Endothelial cell of umbilical vein (primary cell): ENCODE measurements around the gene WASL. TPM values are rescaled to one million over a fixed set of nuclear protein-coding genes. Genes with fewer than 3 reads are reported as not detected.

Experiments used
- BruUV-seq: library from RNA; stranded (reverse); fragments of 400-500 nt; replicated peaks from 2 replicates; lab custom pipeline; 2021; lab: Mats Ljungman, UMichigan
- CTCF ChIA-PET: fragments of 300-600, 350-600 bp; sonication (Branson Sonifier 250); formaldehyde crosslinking; loops from one replicate; lab custom pipeline; 2021; ENCODE audit warnings: antibody characterized with exemption, inconsistent platforms; lab: Charles Lee
- POLR2A ChIA-PET: fragments of 300-600, 350-600 bp; sonication (Branson Sonifier 250); formaldehyde crosslinking; loops from one replicate; lab custom pipeline; 2021; ENCODE audit warnings: antibody characterized with exemption, inconsistent platforms; lab: Charles Lee
- DNase-seq: peaks from one replicate; pipeline ENCODE4 v3.0.0-alpha.2; 2011; ENCODE audit warnings: low read depth, low spot score
- FAIRE-seq: peaks from 2 replicates; lab custom pipeline; 2011; peaks lifted over from hg19 to GRCh38; lab: Jason Lieb, UNC
- H2AFZ ChIP-seq: 2 replicates; pipeline ENCODE4 v1.6.0; 2012; ENCODE audit warnings: low read depth, low read length, control low read depth, inconsistent platforms
- H3K27ac ChIP-seq: 2 replicates; pipeline ENCODE4 v1.5.1; 2011; ENCODE audit warnings: low read depth, mild to moderate bottlenecking, control low read depth, low read length, moderate library complexity; ENCODE audit not compliant: insufficient read depth
- H3K27me3 ChIP-seq, 2 experiments: 2 replicates each; pipeline versions ENCODE4 v1.6.0 to v1.6.1; 2011; ENCODE audit warnings: low read length in 2 of 2, mixed read lengths in 1 of 2; ENCODE audit not compliant: control insufficient read depth in 2 of 2, insufficient read depth in 2 of 2
- H3K36me3 ChIP-seq, 2 experiments: 2 replicates in 1 of 2; 3 replicates in 1 of 2; pipeline ENCODE4 v1.5.1; 2011; ENCODE audit warnings: low read length in 2 of 2, mild to moderate bottlenecking in 1 of 2, moderate library complexity in 1 of 2; ENCODE audit not compliant: control insufficient read depth in 2 of 2, insufficient read depth in 2 of 2; ENCODE audit errors: extremely low read depth in 1 of 2
- H3K4me1 ChIP-seq: 3 replicates; pipeline ENCODE4 v1.5.1; 2011; ENCODE audit warnings: mild to moderate bottlenecking, low read length; ENCODE audit not compliant: control insufficient read depth, insufficient read depth; ENCODE audit errors: extremely low read depth
- H3K4me2 ChIP-seq: 2 replicates; pipeline ENCODE4 v1.6.1; 2011; ENCODE audit warnings: low read length, control low read depth, mixed read lengths; ENCODE audit not compliant: insufficient read depth
- H3K4me3 ChIP-seq, 3 experiments: fragments of 200-600 bp in 1 of 3; sonication (generic), shearing (Covaris generic) in 1 of 3; replicated peaks in 1 of 3; 2 replicates each; pipeline ENCODE4 v1.5.1; 2011 to 2016; ENCODE audit warnings: control low read depth in 3 of 3, low read length in 3 of 3, mild to moderate bottlenecking in 2 of 3, inconsistent platforms in 1 of 3, low read depth in 1 of 3, moderate library complexity in 1 of 3; ENCODE audit not compliant: insufficient read depth in 1 of 3
- H3K79me2 ChIP-seq: 2 replicates; pipeline ENCODE4 v1.6.0; 2012; ENCODE audit warnings: low read length, inconsistent platforms; ENCODE audit not compliant: control insufficient read depth, insufficient read depth
- H3K9ac ChIP-seq: replicated peaks from 2 replicates; pipeline ENCODE3; 2011; ENCODE audit warnings: low read length, control low read depth; ENCODE audit not compliant: insufficient read depth; ENCODE audit errors: extremely low read depth
- H3K9me1 ChIP-seq: replicated peaks from 3 replicates; pipeline ENCODE4 v1.6.0; 2011; ENCODE audit warnings: mild to moderate bottlenecking, low read length; ENCODE audit not compliant: control insufficient read depth, insufficient read depth; ENCODE audit errors: extremely low read depth
- H3K9me3 ChIP-seq: replicated peaks from 2 replicates; pipeline ENCODE4 v1.5.1; 2012; ENCODE audit warnings: low read length, inconsistent platforms; ENCODE audit not compliant: control insufficient read depth, insufficient read depth
- H4K20me1 ChIP-seq: replicated peaks from 2 replicates; pipeline ENCODE3; 2011; ENCODE audit warnings: mild to moderate bottlenecking, low read length; ENCODE audit not compliant: control insufficient read depth, insufficient read depth; ENCODE audit errors: extremely low read depth
- CTCF ChIP-seq, 2 donors: IDR thresholded peaks; 1 replicate in 1 of 2; 2 replicates in 1 of 2; pipeline ENCODE4 v1.5.1; 2011; ENCODE audit warnings: low read length in 2 of 2, mild to moderate bottlenecking in 2 of 2, moderate library complexity in 2 of 2, control low read depth in 1 of 2, inconsistent platforms in 1 of 2, low read depth in 1 of 2; ENCODE audit not compliant: insufficient read depth in 1 of 2; ENCODE audit errors: extremely low read depth in 1 of 2
- EZH2 ChIP-seq: IDR thresholded peaks from 2 replicates; pipeline ENCODE4 v1.6.1; 2012; ENCODE audit warnings: borderline replicate concordance, low read depth, mild to moderate bottlenecking, moderate library complexity, low read length, inconsistent platforms; ENCODE audit not compliant: severe bottlenecking
- FOS ChIP-seq: IDR thresholded peaks from 2 replicates; pipeline ENCODE4 v1.6.1; 2011; ENCODE audit warnings: mild to moderate bottlenecking, low read length, moderate library complexity, borderline replicate concordance; ENCODE audit not compliant: insufficient read depth
- GATA2 ChIP-seq: IDR thresholded peaks from 2 replicates; pipeline ENCODE4 v1.7.0; 2011; ENCODE audit warnings: low read depth, mild to moderate bottlenecking, moderate library complexity, mixed read lengths, low read length; ENCODE audit not compliant: insufficient read length, insufficient read depth
- JUN ChIP-seq: IDR thresholded peaks from 2 replicates; pipeline ENCODE4 v1.6.1; 2011; ENCODE audit warnings: borderline replicate concordance, low read depth; ENCODE audit not compliant: insufficient read length, insufficient read depth
- MAX ChIP-seq: IDR thresholded peaks from 2 replicates; pipeline ENCODE4 v1.6.1; 2011; ENCODE audit not compliant: insufficient read depth, insufficient read length
- MYC ChIP-seq: IDR thresholded peaks from one replicate; pipeline ENCODE4 v1.6.1; 2011; ENCODE audit warnings: mild to moderate bottlenecking, low read depth, low read length
- POLR2A ChIP-seq: IDR thresholded peaks from 2 replicates; pipeline ENCODE4 v1.6.1; 2012; ENCODE audit warnings: low read depth, mild to moderate bottlenecking, control low read depth, low read length
- POLR2AphosphoS5 ChIP-seq: IDR thresholded peaks from 2 replicates; pipeline ENCODE4 v1.6.1; 2012; ENCODE audit warnings: low read depth, mild to moderate bottlenecking, control low read depth, low read length, moderate library complexity; ENCODE audit not compliant: insufficient read depth
- dilution Hi-C: fragments of 300-500 bp; cut with MboI; formaldehyde crosslinking; loops from one replicate; pipeline ENCODE4 v1.15.0; 2019; ENCODE audit warnings: low sequenced_read_pairs; ENCODE audit not compliant: extremely low pct_ligation_motif_present
- intact Hi-C: fragments of 100-400 bp; cut with micrococcal nuclease; formaldehyde crosslinking; loops from one replicate; pipeline ENCODE4 v1.10.0; 2022
- polyA plus RNA-seq, 4 experiments: library from polyadenylated mRNA; depleted of rRNA in 3 of 4; stranded (reverse) in 3 of 4; unstranded in 1 of 4; fragments of >200 nt; gene quantifications; 2 replicates each; pipeline versions ENCODE4 v1.2.1 to v1.2.3, GENCODE V29; 2011 to 2012; ENCODE audit warnings: missing spikeins in 1 of 4
- total RNA-seq: library from RNA; stranded (reverse); gene quantifications from 2 replicates; pipeline ENCODE4 v1.2.3, GENCODE V29; 2021

WASL gene
- total and polyA plus RNA-seq, 2 donors (not counting 3 experiments of a cell fraction or from before 2014, with no cell fraction given), result 5.2 to 24.0 TPM

DNA sequence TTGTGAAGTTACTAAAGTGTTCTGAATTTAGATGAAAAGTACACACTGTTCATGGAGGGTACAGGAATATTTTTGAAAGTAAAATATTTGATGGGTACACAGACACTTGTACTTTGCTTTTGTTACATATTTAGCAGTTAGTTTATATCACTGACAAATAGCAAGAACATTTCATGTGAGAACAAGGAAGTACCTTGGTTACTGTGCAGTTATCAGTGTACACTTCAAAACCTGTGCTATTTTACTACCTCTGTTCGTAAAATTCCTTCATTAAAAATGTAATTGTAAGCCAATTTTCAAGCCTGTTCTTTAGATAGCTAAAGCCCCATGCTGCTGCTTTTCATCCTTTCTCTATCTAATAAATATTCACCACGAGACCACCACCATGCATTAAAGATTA lies 39.8 kb upstream of the WASL start:
- Histone ChIP-seq H3K9ac (no peak overlapping the region), H3K36me3 (no peaks in the 10 kb centered on the region), H3K4me3 (no peak overlapping the region), H3K27me3 (no peaks in the 10 kb centered on the region), H3K9me1 (no peaks in the 10 kb centered on the region), H3K27ac (no peak overlapping the region), H2AFZ (no peak overlapping the region), H3K4me1 (no peaks in the 10 kb centered on the region), H3K9me3 (no peaks in the 10 kb centered on the region), H3K4me2 (no peak overlapping the region), H4K20me1 (no peaks in the 10 kb centered on the region), H3K79me2 (no peaks in the 10 kb centered on the region)
- ChIA-PET CTCF (interaction anchor here (1.0 to 1.1 kb wide), 2 partner anchors 10 to 106 kb away, joined by 3 to 4 read pairs; no protein-coding TSS in a partner anchor), POLR2A (no interaction called here)
- TF ChIP-seq MYC (no peak), EZH2 (no peak), CTCF (IDR thresholded peaks at IDR 0.05; ENCODE audit: extremely low read depth in 1 of 2, insufficient read depth in 1 of 2, low read depth in 1 of 2, low read length in 2 of 2) (no peak), POLR2A (no peak), JUN (no peak), FOS (no peak), POLR2AphosphoS5 (no peak), GATA2 (no peak), MAX (no peak)
- no peak for DNase-seq
- intact Hi-C loops, result no loop called here
- dilution Hi-C loops, result no loop called here
- no peak for FAIRE-seq
- BruUV-seq, result no TSS peak
